GM12892 (cell line): Measurements from ENCODE around the gene SDCBP2.

Experiments used
- POLR2A ChIP-seq: IDR thresholded peaks from 2 replicates; pipeline ENCODE4 v1.6.1; 2011; ENCODE audit warnings: low read depth, low read length, control low read depth
- POLR2AphosphoS5 ChIP-seq: IDR thresholded peaks from 2 replicates; pipeline ENCODE4 v1.6.1; 2011; ENCODE audit warnings: low read depth, low read length, control low read depth

- TF ChIP-seq POLR2AphosphoS5: no peak
- TF ChIP-seq POLR2A: no peak
These were observed 63.6 kb downstream of the SDCBP2 start for GRCh38 chr20:1265226-1265915.
